ENCODE measurements around the gene PPIC.

GRCh38 chr5:122978644-122979297 lies 57.8 kb downstream of the PPIC start:
- TF ChIP-seq FOXK2 (IDR thresholded peaks at IDR 0.05): no peak
- no peak for TF ChIP-seq SUZ12 (IDR thresholded peaks at IDR 0.05)
- TF ChIP-seq ZNF384 (IDR thresholded peaks at IDR 0.05): no peak
- TF ChIP-seq FOXA1 (IDR thresholded peaks at IDR 0.05): no peak
- no peak for TF ChIP-seq SP1 (IDR thresholded peaks at IDR 0.05)
- no peak for TF ChIP-seq BHLHE40 (IDR thresholded peaks at IDR 0.05; ENCODE audit: borderline replicate concordance)
- TF ChIP-seq TARDBP (IDR thresholded peaks at IDR 0.05): no peak

Measured in HEK293T (cell line).